ENCODE results near the gene ABCA9. TPM values are rescaled to one million over a fixed set of nuclear protein-coding genes. Genes with fewer than 3 reads are reported as not detected.

ABCA9 gene
- total and polyA plus RNA-seq, 2 experiments from 2014 or later: not detected

- TF ChIP-seq, protein P1, sequence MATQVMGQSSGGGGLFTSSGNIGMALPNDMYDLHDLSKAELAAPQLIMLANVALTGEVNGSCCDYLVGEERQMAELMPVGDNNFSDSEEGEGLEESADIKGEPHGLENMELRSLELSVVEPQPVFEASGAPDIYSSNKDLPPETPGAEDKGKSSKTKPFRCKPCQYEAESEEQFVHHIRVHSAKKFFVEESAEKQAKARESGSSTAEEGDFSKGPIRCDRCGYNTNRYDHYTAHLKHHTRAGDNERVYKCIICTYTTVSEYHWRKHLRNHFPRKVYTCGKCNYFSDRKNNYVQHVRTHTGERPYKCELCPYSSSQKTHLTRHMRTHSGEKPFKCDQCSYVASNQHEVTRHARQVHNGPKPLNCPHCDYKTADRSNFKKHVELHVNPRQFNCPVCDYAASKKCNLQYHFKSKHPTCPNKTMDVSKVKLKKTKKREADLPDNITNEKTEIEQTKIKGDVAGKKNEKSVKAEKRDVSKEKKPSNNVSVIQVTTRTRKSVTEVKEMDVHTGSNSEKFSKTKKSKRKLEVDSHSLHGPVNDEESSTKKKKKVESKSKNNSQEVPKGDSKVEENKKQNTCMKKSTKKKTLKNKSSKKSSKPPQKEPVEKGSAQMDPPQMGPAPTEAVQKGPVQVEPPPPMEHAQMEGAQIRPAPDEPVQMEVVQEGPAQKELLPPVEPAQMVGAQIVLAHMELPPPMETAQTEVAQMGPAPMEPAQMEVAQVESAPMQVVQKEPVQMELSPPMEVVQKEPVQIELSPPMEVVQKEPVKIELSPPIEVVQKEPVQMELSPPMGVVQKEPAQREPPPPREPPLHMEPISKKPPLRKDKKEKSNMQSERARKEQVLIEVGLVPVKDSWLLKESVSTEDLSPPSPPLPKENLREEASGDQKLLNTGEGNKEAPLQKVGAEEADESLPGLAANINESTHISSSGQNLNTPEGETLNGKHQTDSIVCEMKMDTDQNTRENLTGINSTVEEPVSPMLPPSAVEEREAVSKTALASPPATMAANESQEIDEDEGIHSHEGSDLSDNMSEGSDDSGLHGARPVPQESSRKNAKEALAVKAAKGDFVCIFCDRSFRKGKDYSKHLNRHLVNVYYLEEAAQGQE (IDR thresholded peaks at IDR 0.05; ENCODE audit: unreplicated experiment): no peak
- TF ChIP-seq POLR2AphosphoS5 (IDR thresholded peaks at IDR 0.05; ENCODE audit: low read depth): no peak
- TF ChIP-seq, protein P2, sequence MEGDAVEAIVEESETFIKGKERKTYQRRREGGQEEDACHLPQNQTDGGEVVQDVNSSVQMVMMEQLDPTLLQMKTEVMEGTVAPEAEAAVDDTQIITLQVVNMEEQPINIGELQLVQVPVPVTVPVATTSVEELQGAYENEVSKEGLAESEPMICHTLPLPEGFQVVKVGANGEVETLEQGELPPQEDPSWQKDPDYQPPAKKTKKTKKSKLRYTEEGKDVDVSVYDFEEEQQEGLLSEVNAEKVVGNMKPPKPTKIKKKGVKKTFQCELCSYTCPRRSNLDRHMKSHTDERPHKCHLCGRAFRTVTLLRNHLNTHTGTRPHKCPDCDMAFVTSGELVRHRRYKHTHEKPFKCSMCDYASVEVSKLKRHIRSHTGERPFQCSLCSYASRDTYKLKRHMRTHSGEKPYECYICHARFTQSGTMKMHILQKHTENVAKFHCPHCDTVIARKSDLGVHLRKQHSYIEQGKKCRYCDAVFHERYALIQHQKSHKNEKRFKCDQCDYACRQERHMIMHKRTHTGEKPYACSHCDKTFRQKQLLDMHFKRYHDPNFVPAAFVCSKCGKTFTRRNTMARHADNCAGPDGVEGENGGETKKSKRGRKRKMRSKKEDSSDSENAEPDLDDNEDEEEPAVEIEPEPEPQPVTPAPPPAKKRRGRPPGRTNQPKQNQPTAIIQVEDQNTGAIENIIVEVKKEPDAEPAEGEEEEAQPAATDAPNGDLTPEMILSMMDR (conservative IDR thresholded peaks at IDR 0.05; ENCODE audit: low read depth in 2 of 2): no peak
- TF ChIP-seq, protein P3, sequence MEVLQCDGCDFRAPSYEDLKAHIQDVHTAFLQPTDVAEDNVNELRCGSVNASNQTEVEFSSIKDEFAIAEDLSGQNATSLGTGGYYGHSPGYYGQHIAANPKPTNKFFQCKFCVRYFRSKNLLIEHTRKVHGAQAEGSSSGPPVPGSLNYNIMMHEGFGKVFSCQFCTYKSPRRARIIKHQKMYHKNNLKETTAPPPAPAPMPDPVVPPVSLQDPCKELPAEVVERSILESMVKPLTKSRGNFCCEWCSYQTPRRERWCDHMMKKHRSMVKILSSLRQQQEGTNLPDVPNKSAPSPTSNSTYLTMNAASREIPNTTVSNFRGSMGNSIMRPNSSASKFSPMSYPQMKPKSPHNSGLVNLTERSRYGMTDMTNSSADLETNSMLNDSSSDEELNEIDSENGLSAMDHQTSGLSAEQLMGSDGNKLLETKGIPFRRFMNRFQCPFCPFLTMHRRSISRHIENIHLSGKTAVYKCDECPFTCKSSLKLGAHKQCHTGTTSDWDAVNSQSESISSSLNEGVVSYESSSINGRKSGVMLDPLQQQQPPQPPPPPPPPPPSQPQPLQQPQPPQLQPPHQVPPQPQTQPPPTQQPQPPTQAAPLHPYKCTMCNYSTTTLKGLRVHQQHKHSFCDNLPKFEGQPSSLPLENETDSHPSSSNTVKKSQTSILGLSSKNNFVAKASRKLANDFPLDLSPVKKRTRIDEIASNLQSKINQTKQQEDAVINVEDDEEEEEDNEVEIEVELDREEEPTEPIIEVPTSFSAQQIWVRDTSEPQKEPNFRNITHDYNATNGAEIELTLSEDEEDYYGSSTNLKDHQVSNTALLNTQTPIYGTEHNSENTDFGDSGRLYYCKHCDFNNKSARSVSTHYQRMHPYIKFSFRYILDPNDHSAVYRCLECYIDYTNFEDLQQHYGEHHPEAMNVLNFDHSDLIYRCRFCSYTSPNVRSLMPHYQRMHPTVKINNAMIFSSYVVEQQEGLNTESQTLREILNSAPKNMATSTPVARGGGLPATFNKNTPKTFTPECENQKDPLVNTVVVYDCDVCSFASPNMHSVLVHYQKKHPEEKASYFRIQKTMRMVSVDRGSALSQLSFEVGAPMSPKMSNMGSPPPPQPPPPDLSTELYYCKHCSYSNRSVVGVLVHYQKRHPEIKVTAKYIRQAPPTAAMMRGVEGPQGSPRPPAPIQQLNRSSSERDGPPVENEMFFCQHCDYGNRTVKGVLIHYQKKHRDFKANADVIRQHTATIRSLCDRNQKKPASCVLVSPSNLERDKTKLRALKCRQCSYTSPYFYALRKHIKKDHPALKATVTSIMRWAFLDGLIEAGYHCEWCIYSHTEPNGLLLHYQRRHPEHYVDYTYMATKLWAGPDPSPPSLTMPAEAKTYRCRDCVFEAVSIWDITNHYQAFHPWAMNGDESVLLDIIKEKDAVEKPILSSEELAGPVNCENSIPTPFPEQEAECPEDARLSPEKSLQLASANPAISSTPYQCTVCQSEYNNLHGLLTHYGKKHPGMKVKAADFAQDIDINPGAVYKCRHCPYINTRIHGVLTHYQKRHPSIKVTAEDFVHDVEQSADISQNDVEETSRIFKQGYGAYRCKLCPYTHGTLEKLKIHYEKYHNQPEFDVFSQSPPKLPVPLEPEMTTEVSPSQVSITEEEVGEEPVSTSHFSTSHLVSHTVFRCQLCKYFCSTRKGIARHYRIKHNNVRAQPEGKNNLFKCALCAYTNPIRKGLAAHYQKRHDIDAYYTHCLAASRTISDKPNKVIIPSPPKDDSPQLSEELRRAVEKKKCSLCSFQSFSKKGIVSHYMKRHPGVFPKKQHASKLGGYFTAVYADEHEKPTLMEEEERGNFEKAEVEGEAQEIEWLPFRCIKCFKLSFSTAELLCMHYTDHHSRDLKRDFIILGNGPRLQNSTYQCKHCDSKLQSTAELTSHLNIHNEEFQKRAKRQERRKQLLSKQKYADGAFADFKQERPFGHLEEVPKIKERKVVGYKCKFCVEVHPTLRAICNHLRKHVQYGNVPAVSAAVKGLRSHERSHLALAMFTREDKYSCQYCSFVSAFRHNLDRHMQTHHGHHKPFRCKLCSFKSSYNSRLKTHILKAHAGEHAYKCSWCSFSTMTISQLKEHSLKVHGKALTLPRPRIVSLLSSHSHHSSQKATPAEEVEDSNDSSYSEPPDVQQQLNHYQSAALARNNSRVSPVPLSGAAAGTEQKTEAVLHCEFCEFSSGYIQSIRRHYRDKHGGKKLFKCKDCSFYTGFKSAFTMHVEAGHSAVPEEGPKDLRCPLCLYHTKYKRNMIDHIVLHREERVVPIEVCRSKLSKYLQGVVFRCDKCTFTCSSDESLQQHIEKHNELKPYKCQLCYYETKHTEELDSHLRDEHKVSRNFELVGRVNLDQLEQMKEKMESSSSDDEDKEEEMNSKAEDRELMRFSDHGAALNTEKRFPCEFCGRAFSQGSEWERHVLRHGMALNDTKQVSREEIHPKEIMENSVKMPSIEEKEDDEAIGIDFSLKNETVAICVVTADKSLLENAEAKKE (CRISPR knock-in tag; IDR thresholded peaks at IDR 0.05): no peak
Measured at GRCh38 chr17:69103557-69104233, 43.0 kb upstream of the ABCA9 start (continued).
